AG04450 (cell line): Measurements from ENCODE around the gene MCC. TPM values are rescaled to one million over a fixed set of nuclear protein-coding genes. Genes with fewer than 3 reads are reported as not detected.

Experiments
- CTCF ChIA-PET: fragments of 300-600, 350-600 bp; formaldehyde crosslinking; extraction: SDS; loops from one replicate; lab custom pipeline; 2022; ENCODE audit warnings: antibody characterized with exemption, inconsistent platforms; lab: Charles Lee
- POLR2A ChIA-PET: fragments of 350-600 bp; formaldehyde crosslinking; extraction: SDS; loops from one replicate; lab custom pipeline; 2021; ENCODE audit warnings: antibody characterized with exemption, inconsistent platforms; lab: Yijun Ruan, JAX
- DNase-seq: peaks from one replicate; pipeline ENCODE4 v3.0.0-alpha.2; 2011; ENCODE audit warnings: low read depth, low spot score
- H3K27ac ChIP-seq: one replicate; pipeline ENCODE4 v1.5.1; 2012; ENCODE audit warnings: low read depth, low read length, control low read depth
- H3K27me3 ChIP-seq: one replicate; pipeline ENCODE4 v1.6.0; 2012; ENCODE audit warnings: low read length; ENCODE audit not compliant: control insufficient read depth, insufficient read depth
- H3K4me3 ChIP-seq: 2 replicates; pipeline ENCODE4 v1.5.1; 2011; ENCODE audit warnings: mild to moderate bottlenecking, low read depth, low read length, control low read depth
- H3K9me3 ChIP-seq: 2 replicates; pipeline ENCODE4 v1.5.1; 2012; ENCODE audit warnings: low read length; ENCODE audit not compliant: control insufficient read depth, insufficient read depth
- polyA plus RNA-seq: library from polyadenylated mRNA; depleted of rRNA; stranded (reverse); fragments of >200 nt; gene quantifications from 2 replicates; pipeline ENCODE4 v1.2.3, GENCODE V29; 2011
- TF ChIP-seq, protein P1 (sequence below): IDR thresholded peaks from 2 replicates; pipeline ENCODE4 v1.5.1; 2011; ENCODE audit warnings: low read depth, low read length, control low read depth, inconsistent platforms

MCC gene
- polyA plus RNA-seq, 1 experiment: 17.5 TPM

DNA sequence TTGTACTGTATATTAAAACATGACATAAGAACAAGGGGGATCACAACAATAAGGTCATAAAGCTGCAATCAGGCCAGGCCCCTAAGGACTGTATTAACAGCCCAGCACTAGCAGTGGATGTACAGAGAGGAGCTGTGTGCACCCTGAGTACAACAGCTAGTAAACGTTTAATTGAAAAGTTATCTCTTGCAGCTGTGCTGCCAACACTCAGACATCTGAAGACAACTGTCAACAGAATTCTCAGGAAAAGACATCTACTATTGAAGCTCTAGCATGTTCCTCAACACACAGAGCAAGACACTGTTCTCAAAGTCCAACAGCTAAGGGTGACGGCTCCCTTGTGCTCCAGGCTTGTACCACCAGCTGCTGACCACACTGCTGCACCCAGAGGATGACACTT lies 312.1 kb downstream of the MCC start:
- H3K4me3 ChIP-seq: no peak overlapping the region
- CTCF ChIA-PET: no interaction called here
- H3K27me3 ChIP-seq: no peaks in the 10 kb centered on the region
- H3K27ac ChIP-seq: no peak overlapping the region
- DNase-seq: no peak
- TF ChIP-seq, protein P1, sequence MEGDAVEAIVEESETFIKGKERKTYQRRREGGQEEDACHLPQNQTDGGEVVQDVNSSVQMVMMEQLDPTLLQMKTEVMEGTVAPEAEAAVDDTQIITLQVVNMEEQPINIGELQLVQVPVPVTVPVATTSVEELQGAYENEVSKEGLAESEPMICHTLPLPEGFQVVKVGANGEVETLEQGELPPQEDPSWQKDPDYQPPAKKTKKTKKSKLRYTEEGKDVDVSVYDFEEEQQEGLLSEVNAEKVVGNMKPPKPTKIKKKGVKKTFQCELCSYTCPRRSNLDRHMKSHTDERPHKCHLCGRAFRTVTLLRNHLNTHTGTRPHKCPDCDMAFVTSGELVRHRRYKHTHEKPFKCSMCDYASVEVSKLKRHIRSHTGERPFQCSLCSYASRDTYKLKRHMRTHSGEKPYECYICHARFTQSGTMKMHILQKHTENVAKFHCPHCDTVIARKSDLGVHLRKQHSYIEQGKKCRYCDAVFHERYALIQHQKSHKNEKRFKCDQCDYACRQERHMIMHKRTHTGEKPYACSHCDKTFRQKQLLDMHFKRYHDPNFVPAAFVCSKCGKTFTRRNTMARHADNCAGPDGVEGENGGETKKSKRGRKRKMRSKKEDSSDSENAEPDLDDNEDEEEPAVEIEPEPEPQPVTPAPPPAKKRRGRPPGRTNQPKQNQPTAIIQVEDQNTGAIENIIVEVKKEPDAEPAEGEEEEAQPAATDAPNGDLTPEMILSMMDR: no peak
- no peaks in the 10 kb centered on the region for H3K9me3 ChIP-seq
- POLR2A ChIA-PET: no interaction called here

DNA sequence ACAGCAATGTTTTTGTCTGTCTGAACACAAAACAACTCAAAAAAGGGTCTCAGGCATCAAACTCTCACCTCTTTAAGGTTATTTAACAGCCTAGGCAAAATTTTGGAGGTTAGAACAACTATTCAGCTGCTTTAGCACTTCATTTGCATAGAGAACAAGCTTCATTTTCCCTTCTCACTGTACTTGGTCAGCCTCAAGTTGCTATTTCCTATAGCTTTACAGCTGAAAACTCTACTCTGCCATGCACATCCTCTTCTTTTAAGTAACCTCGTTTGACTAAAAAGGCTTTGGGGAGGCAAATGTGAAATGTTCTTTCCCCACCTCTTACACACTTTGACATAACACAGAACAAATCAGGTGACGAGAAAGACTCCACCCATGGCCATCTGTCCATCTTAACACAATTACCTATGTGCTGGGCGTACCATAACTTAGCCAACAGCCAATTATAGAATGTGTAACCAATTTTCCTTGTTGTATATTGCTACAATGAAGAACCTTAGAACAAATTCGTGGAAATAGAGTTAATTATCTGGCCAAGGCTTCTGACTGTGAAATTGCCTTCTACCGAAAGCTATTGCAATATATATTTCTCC lies 315.9 kb downstream of the MCC start:
- ChIA-PET CTCF (interaction anchor here (2.5 kb wide), 1 partner anchor 176 kb away, joined by 9 read pairs; no protein-coding TSS in a partner anchor), POLR2A (no interaction called here)
- Histone ChIP-seq H3K9me3 (no peaks in the 10 kb centered on the region), H3K27me3 (no peaks in the 10 kb centered on the region), H3K4me3 (no peak overlapping the region), H3K27ac (no peak overlapping the region)
- DNase-seq: no peak
- TF ChIP-seq, protein P1: no peak

DNA sequence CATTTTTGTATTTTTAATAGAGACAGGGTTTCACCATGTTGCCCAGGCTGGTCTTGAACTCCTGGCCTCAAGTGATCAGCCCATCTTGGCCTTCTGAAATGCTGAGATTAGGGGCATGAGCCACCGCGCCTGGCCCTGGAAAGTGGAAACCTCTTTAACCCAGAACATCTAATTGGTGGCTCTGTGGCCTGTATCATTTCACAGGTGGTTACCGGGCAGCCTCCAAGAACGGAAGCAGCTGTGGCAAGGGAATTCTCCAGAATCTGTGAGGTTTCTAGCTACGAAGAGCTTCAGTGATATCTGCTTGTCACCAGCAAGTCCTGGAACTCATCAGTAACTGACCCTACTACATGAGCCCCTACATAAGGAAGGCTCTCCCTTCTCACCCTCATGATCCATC lies 316.7 kb downstream of the MCC start:
- TF ChIP-seq, protein P1: no peak
- POLR2A ChIA-PET: interaction anchor here (1.2 kb wide), 1 partner anchor 123 kb away, joined by 3 read pairs; no protein-coding TSS in a partner anchor
- H3K9me3 ChIP-seq: no peaks in the 10 kb centered on the region
- no peaks in the 10 kb centered on the region for H3K27me3 ChIP-seq
- DNase-seq: no peak
- H3K4me3 ChIP-seq: no peak overlapping the region
- CTCF ChIA-PET: interaction anchor here (2.5 kb wide), 1 partner anchor 175 kb away, joined by 9 read pairs; no protein-coding TSS in a partner anchor
- no peak overlapping the region for H3K27ac ChIP-seq

DNA sequence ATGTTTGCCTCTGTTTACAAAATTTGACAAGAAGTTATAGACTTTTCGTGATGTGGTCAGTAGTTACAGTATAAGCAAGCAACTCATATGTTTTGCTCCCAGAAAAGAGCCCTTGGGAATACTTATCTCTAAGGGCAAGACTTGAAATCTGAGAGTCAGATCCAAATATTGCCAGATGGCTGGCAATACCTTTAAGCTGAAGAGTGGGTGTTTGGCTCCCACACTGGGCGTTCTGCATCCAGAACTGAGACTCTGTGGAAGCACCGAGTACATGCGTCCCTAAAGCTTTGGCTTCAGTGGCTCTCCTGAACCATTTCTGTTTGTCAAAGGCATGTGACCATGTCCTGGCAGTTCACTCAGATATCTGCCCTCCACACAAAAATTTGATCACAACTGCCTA lies 317.5 kb downstream of the MCC start:
- ChIA-PET CTCF (interaction anchor here (1.1 kb wide), 1 partner anchor 13 kb away, joined by 3 read pairs; no protein-coding TSS in a partner anchor), POLR2A (interaction anchor here (0.8 to 1.2 kb wide), 2 partner anchors 124 to 317 kb away, joined by 3 read pairs; partner anchors contain the start of gene MCC)
- H3K9me3 ChIP-seq: no peaks in the 10 kb centered on the region
- H3K27me3 ChIP-seq: no peaks in the 10 kb centered on the region
- TF ChIP-seq, protein P1: no peak
- H3K4me3 ChIP-seq: no peak overlapping the region
- peak overlapping the region; percentile 42 for H3K27ac ChIP-seq
- DNase-seq: peak; percentile 24

DNA sequence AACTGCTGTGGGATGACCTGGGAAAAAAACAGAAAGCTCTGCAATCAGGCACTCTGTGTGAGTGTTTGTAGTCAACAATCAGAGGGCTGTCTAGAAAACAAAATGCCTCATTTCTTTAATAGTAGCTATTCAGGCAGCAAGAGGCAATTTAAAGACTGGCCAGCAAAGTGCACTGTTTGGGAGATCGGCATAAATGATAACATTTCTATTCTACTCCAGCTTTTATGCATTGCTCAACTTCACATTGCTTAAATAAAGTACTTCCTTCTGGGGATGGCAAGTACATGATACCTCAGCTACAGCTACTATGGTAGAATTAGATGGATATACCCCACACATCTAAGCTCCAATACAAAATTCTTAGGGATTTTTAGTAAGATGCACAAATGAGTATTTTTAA lies 318.5 kb downstream of the MCC start:
- POLR2A ChIA-PET: interaction anchor here (1.0 kb wide), 1 partner anchor 24 kb away, joined by 4 read pairs; no protein-coding TSS in a partner anchor
- Histone ChIP-seq H3K27me3 (no peaks in the 10 kb centered on the region), H3K9me3 (no peaks in the 10 kb centered on the region), H3K27ac (no peak overlapping the region), H3K4me3 (no peak overlapping the region)
- TF ChIP-seq, protein P1: no peak
- no peak for DNase-seq
- CTCF ChIA-PET: interaction anchor here (1.1 kb wide), 1 partner anchor 14 kb away, joined by 3 read pairs; no protein-coding TSS in a partner anchor
